ENCODE measurements around the gene REPS1. TPM values are rescaled to one million over a fixed set of nuclear protein-coding genes. Genes with fewer than 3 reads are reported as not detected.

REPS1 gene, protein sequence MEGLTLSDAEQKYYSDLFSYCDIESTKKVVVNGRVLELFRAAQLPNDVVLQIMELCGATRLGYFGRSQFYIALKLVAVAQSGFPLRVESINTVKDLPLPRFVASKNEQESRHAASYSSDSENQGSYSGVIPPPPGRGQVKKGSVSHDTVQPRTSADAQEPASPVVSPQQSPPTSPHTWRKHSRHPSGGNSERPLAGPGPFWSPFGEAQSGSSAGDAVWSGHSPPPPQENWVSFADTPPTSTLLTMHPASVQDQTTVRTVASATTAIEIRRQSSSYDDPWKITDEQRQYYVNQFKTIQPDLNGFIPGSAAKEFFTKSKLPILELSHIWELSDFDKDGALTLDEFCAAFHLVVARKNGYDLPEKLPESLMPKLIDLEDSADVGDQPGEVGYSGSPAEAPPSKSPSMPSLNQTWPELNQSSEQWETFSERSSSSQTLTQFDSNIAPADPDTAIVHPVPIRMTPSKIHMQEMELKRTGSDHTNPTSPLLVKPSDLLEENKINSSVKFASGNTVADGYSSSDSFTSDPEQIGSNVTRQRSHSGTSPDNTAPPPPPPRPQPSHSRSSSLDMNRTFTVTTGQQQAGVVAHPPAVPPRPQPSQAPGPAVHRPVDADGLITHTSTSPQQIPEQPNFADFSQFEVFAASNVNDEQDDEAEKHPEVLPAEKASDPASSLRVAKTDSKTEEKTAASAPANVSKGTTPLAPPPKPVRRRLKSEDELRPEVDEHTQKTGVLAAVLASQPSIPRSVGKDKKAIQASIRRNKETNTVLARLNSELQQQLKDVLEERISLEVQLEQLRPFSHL
- total RNA-seq (2013): 37.5 TPM
- polyA plus RNA-seq (10 to 100 TPM; 11.9 to 36.6 (median 14.0) TPM), polyA minus RNA-seq (24.9 and 30.9 TPM in 2 replicates), total RNA-seq (28.6 to 58.4 (median 45.9) reads per million in 11 experiments)

DNA sequence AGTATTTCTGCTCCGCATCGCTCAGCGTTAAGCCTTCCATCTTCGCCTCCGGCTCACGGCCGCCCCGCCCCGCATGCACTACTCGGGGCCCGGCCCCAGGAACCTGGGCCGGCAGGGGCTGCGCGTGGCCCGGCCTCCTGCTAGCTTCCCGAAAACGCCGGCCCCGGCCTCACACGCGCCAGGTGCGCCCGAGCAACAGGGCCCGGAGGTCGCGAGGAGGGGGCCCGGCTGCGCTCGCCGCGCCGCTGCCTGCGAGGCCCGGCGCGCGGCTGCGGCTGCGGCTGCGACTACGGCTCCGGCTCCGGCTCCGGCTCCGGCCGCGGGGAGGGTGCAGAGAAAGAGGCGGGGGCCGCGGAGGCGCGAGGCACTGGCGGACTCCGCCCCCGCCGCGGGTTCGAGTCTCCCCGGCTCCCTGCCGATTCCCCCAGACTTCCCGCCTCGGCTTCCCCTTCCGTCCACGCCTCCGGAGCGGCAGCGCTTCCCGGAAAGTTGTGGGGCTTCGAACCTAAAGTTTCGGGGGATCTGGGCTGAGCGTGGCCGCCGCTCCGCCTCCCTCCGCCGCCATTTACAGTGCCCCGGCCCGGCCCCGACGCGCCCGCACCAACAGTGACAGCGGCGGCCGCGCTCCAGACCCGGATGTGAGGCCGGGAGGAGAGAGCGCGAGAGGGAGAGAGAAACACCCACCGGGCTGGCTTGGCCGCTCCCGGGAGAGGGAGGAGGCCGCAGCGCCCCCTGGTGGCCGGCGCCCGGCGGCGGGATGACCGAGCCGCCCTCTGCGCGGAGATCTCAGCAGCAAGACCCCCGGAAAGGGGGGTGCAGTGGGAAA, at the start of gene REPS1:
Gene REPS1, minus strand, starts transcription at position 611 of the 826 bp plus-strand sequence. Its CDS starts 571 bp downstream, at position 40.
- Histone ChIP-seq H3K9ac (ENCODE audit: insufficient read depth, low read length, poor library complexity, severe bottlenecking) (peak within 1 kb of the TSS; percentile 97), H3K27ac (ENCODE audit: low read depth in 1 of 2, low read length in 2 of 2) (peak within 1 kb of the TSS; percentile 61 to 89), H2AFZ (ENCODE audit: insufficient read depth, low read depth, low read length, poor library complexity, severe bottlenecking) (peak within 1 kb of the TSS; percentile 92), H3K79me2 (ENCODE audit: insufficient read depth, low read length) (peaks cover 53% of the 10 kb centered on the region), H4K20me1 (ENCODE audit: insufficient read depth, low read length) (peaks cover 40% of the 10 kb centered on the region), H3K27me3 (ENCODE audit: control insufficient read depth in 2 of 2, insufficient read depth in 2 of 2, low read length in 2 of 2) (no peaks in the 10 kb centered on the region), H3K4me3 (replicated peaks in 1 of 3; ENCODE audit: low read depth in 2 of 3, low read length in 3 of 3) (peak within 1 kb of the TSS; percentile 64 to 89 (median 85)), H3K4me2 (replicated peaks; ENCODE audit: extremely low read depth, low read length, poor library complexity, severe bottlenecking) (peak within 1 kb of the TSS; percentile 94), H3K36me3 (replicated peaks in 1 of 2; ENCODE audit: control insufficient read depth in 1 of 2, insufficient read depth in 2 of 2, low read length in 2 of 2) (no peaks in the 10 kb centered on the region), H3K9me3 (replicated peaks in 1 of 2; ENCODE audit: control insufficient read depth in 1 of 2, insufficient read depth in 1 of 2, low read length in 2 of 2) (peaks cover 1 to 5% of the 10 kb centered on the region in 2 donors), H3K4me1 (ENCODE audit: control insufficient read depth in 1 of 2, insufficient read depth in 2 of 2, low read length in 2 of 2) (peaks cover 21 to 42% of the 10 kb centered on the region in 2 donors)
- TF ChIP-seq, protein P1, sequence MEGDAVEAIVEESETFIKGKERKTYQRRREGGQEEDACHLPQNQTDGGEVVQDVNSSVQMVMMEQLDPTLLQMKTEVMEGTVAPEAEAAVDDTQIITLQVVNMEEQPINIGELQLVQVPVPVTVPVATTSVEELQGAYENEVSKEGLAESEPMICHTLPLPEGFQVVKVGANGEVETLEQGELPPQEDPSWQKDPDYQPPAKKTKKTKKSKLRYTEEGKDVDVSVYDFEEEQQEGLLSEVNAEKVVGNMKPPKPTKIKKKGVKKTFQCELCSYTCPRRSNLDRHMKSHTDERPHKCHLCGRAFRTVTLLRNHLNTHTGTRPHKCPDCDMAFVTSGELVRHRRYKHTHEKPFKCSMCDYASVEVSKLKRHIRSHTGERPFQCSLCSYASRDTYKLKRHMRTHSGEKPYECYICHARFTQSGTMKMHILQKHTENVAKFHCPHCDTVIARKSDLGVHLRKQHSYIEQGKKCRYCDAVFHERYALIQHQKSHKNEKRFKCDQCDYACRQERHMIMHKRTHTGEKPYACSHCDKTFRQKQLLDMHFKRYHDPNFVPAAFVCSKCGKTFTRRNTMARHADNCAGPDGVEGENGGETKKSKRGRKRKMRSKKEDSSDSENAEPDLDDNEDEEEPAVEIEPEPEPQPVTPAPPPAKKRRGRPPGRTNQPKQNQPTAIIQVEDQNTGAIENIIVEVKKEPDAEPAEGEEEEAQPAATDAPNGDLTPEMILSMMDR (IDR thresholded peaks at IDR 0.05): peak; percentile 99
- Mint-ChIP-seq H3K4me3 (peak within 1 kb of the TSS; percentile 89 to 97), H3K9me3 (peaks cover 0 to 10% (median 6%) of the 10 kb centered on the region in 7 donors), H3K36me3 (no peaks in the 10 kb centered on the region), H3K4me1 (peaks cover 10% of the 10 kb centered on the region), H3K27ac (peak within 1 kb of the TSS; percentile 81 to 97 (median 93)), H3K27me3 (ENCODE audit: low read depth in 3 of 3) (peaks cover 1 to 5% (median 1%) of the 10 kb centered on the region in 3 donors)
- intact Hi-C loops (cut with micrococcal nuclease): loop anchor here (5.0 to 10.0 kb wide), 4 partner anchors 36 to 173 kb away; partner anchors contain the start of gene ABRACL (in 1 of the 2)
- WGBS (ENCODE audit: insufficient coverage): under 1% methylated on average over 105 of the region's 105 CpGs
- peak; percentile 83 to 85 (median 84) for DNase-seq
